WTC11 (cell line): Measurements from ENCODE around the gene GOLPH3.

Experiments
- ATF3 ChIP-seq: sonication (generic); formaldehyde crosslinking; conservative IDR thresholded peaks from 2 replicates; pipeline ENCODE4 v1.8.1; 2022; ENCODE audit warnings: mild to moderate bottlenecking, missing genetic modification reagents
- ATF6 ChIP-seq: sonication (generic); formaldehyde crosslinking; IDR thresholded peaks from 2 replicates; pipeline ENCODE4 v1.8.1; 2023; ENCODE audit warnings: mild to moderate bottlenecking, missing genetic modification reagents
- CBFB ChIP-seq: sonication (generic); formaldehyde crosslinking; IDR thresholded peaks from 2 replicates; pipeline ENCODE4 v1.8.1; 2022; ENCODE audit warnings: mild to moderate bottlenecking, low read depth, missing genetic modification reagents
- CTCF ChIP-seq: fragments of 200-600 bp; IDR thresholded peaks from 2 replicates; pipeline ENCODE4 v1.8.0; 2022; ENCODE audit warnings: antibody characterized with exemption
- ESRRA ChIP-seq: sonication (generic); formaldehyde crosslinking; IDR thresholded peaks from 2 replicates; pipeline ENCODE4 v1.8.1; 2022; ENCODE audit warnings: mild to moderate bottlenecking, missing genetic modification reagents, borderline replicate concordance
- JUN ChIP-seq: sonication (generic); formaldehyde crosslinking; IDR thresholded peaks from 2 replicates; pipeline ENCODE4 v1.8.0; 2023; ENCODE audit warnings: mild to moderate bottlenecking, missing genetic modification reagents
- MAX ChIP-seq: sonication (generic); formaldehyde crosslinking; IDR thresholded peaks from 2 replicates; pipeline ENCODE4 v1.8.0; 2022; ENCODE audit warnings: mild to moderate bottlenecking, missing genetic modification reagents
- SMAD4 ChIP-seq: sonication (generic); formaldehyde crosslinking; IDR thresholded peaks from 2 replicates; pipeline ENCODE4 v1.8.0; 2022; ENCODE audit warnings: mild to moderate bottlenecking, missing genetic modification reagents
- STAT6 ChIP-seq: sonication (generic); formaldehyde crosslinking; conservative IDR thresholded peaks from 2 replicates; pipeline ENCODE4 v1.8.1; 2023; ENCODE audit warnings: mild to moderate bottlenecking, low read depth, missing genetic modification reagents, moderate library complexity
- TCF7 ChIP-seq: sonication (generic); formaldehyde crosslinking; IDR thresholded peaks from 2 replicates; pipeline ENCODE4 v1.8.0; 2022; ENCODE audit warnings: mild to moderate bottlenecking, low read depth, missing genetic modification reagents, moderate library complexity

- TF ChIP-seq MAX (CRISPR knock-in tag) (no peak), ESRRA (CRISPR knock-in tag) (no peak), STAT6 (CRISPR knock-in tag) (no peak), CTCF (no peak), ATF6 (CRISPR knock-in tag) (no peak), SMAD4 (CRISPR knock-in tag) (no peak), CBFB (CRISPR knock-in tag) (no peak), ATF3 (no peak), TCF7 (CRISPR knock-in tag) (no peak), JUN (no peak)
Observed at GRCh38 chr5:32170303-32171151, 3.6 kb downstream of the GOLPH3 start.
